Measurements from ENCODE around the gene ZIC4. TPM values are rescaled to one million over a fixed set of nuclear protein-coding genes. Genes with fewer than 3 reads are reported as not detected.

Gene ZIC4
- total and polyA plus RNA-seq, 5 experiments from 2014 or later = not detected

GRCh38 chr3:147398813-147399534, 7.4 kb downstream of the ZIC4 start:
- Mint-ChIP-seq H3K4me1 (peaks cover 0 to 13% (median 2%) of the 10 kb centered on the region in 4 donors), H3K27ac (no peak overlapping the region), H3K4me3 (no peak overlapping the region), H3K36me3 (peaks cover 4 to 23% (median 18%) of the 10 kb centered on the region in 3 donors), H3K27me3 (peaks cover 40 to 89% (median 78%) of the 10 kb centered on the region in 5 donors), H3K9me3 (peaks cover 0 to 44% (median 14%) of the 10 kb centered on the region in 9 donors)
- ATAC-seq (no peak), DNase-seq (no peak)
- POLR2A ChIA-PET = no interaction called here

DNA sequence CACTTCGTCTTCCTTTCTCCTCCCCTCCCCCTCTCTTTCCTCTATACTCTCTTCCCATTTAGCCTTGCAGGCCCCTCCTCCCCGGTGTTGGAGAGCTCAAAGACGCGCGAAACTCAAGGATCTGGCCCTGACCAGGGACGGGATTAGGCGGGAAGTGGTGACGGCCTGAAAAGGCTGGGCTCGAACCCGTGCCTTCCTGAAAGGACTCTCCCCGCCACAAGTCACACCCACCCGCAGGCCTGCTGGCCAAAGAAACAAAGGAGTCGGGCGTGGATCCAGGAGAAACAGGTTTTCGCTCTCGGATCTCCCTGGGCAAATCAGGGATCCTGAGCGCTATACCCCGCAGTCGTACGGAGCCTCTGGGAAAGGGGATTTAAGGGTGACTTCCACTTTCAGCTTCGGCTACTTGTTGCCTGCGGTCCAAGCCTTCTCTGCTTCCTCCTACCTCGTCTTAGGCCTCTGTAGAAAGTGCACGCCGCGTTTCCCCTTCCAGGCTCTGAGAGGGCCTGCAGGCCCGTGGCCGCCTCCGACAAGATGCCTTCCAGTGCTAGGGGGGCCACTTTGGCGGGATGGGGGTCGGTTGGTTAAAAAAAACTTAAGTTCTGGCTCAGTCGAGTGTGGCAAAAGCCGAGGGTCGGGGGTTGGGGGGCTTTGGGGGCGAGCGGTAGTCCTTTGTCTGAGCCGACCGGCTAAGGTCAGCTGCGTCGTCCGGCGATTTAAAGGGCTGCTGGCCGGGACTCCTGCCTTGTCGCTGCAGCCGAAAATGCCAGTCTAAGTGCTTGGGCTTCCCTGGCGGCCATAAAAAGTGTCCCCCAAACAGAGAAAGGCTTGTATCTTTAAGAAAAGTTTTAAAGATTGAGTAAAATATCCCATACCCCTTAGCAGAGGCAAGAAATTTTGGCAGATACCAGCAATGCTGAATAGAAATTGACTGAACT, 8.2 kb downstream of the ZIC4 start:
- POLR2A ChIA-PET = no interaction called here
- Mint-ChIP-seq H3K4me3 (peak overlapping the region in 4 of 10 donors; percentile 8 to 38 (median 20)), H3K27me3 (peaks cover 36 to 89% (median 75%) of the 10 kb centered on the region in 5 donors)

GRCh38 chr3:147397155-147397874, 9.0 kb downstream of the ZIC4 start:
- Mint-ChIP-seq H3K27me3 (peaks cover 34 to 87% (median 75%) of the 10 kb centered on the region in 5 donors), H3K36me3 (peaks cover 4 to 26% (median 21%) of the 10 kb centered on the region in 3 donors), H3K9me3 (peaks cover 0 to 46% (median 11%) of the 10 kb centered on the region in 9 donors), H3K4me1 (peaks cover 0 to 15% (median 3%) of the 10 kb centered on the region in 4 donors), H3K27ac (peak overlapping the region in 1 of 10 donors; percentile 29), H3K4me3 (peak overlapping the region in 4 of 10 donors; percentile 9 to 41 (median 34))
- DNase-seq = no peak
- ATAC-seq = no peak
- POLR2A ChIA-PET = no interaction called here

More for the DNA sequence above, 8.2 kb downstream of the ZIC4 start:
- H3K36me3 Mint-ChIP-seq = peaks cover 4 to 20% (median 16%) of the 10 kb centered on the region in 3 donors
- H3K4me1 Mint-ChIP-seq = peaks cover 0 to 15% (median 3%) of the 10 kb centered on the region in 4 donors
- H3K9me3 Mint-ChIP-seq = peaks cover 0 to 41% (median 14%) of the 10 kb centered on the region in 9 donors
- no peak overlapping the region for H3K27ac Mint-ChIP-seq
- ATAC-seq (no peak), DNase-seq (no peak)

- ATAC-seq = no peak
- Mint-ChIP-seq H3K4me1 (peaks cover 0 to 16% (median 3%) of the 10 kb centered on the region in 4 donors), H3K36me3 (peaks cover 4 to 29% (median 21%) of the 10 kb centered on the region in 3 donors), H3K27ac (no peak overlapping the region), H3K4me3 (peak overlapping the region in 1 of 10 donors; percentile 45), H3K9me3 (peaks cover 0 to 42% (median 11%) of the 10 kb centered on the region in 9 donors), H3K27me3 (peaks cover 31 to 87% (median 73%) of the 10 kb centered on the region in 5 donors)
- no peak for DNase-seq
- POLR2A ChIA-PET = no interaction called here
These were observed 9.7 kb downstream of the ZIC4 start for GRCh38 chr3:147396712-147397046.

GRCh38 chr3:147395899-147396711, 10.2 kb downstream of the ZIC4 start:
- peak overlapping the region in 1 of 10 donors; percentile 45 for H3K4me3 Mint-ChIP-seq

DNA sequence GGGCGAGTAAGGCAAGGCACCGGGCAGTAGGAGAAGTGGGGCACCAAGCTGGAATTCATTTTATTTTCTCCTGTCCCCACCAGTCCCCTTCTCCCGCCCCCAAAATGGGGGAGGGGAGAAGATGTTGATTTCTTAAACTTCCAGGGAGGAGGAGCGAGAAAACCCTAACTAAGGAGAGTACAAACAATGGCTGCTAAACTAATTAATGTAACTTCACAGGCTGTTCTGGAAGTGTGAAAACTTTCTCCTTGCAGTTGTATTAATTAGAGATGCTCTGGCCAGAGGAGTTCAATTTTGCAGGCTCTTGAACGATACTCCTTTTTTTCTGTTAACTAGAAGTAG, 11.5 kb downstream of the ZIC4 start:
- Mint-ChIP-seq H3K4me1 (peaks cover 0 to 17% (median 3%) of the 10 kb centered on the region in 4 donors), H3K36me3 (peaks cover 4 to 30% (median 25%) of the 10 kb centered on the region in 3 donors), H3K27ac (no peak overlapping the region), H3K27me3 (peaks cover 28 to 90% (median 69%) of the 10 kb centered on the region in 5 donors), H3K9me3 (peaks cover 0 to 37% (median 11%) of the 10 kb centered on the region in 9 donors), H3K4me3 (no peak overlapping the region)
- DNase-seq = no peak
- POLR2A ChIA-PET = no interaction called here
- no peak for ATAC-seq

More at GRCh38 chr3:147395899-147396711, 10.2 kb downstream of the ZIC4 start:
- H3K27me3 Mint-ChIP-seq = peaks cover 31 to 87% (median 71%) of the 10 kb centered on the region in 5 donors
- H3K36me3 Mint-ChIP-seq = peaks cover 4 to 30% (median 21%) of the 10 kb centered on the region in 3 donors
- no peak for ATAC-seq
- POLR2A ChIA-PET = no interaction called here
- DNase-seq = no peak
- no peak overlapping the region for H3K27ac Mint-ChIP-seq
- peaks cover 0 to 17% (median 3%) of the 10 kb centered on the region in 4 donors for H3K4me1 Mint-ChIP-seq
- H3K9me3 Mint-ChIP-seq = peaks cover 0 to 40% (median 11%) of the 10 kb centered on the region in 9 donors

DNA sequence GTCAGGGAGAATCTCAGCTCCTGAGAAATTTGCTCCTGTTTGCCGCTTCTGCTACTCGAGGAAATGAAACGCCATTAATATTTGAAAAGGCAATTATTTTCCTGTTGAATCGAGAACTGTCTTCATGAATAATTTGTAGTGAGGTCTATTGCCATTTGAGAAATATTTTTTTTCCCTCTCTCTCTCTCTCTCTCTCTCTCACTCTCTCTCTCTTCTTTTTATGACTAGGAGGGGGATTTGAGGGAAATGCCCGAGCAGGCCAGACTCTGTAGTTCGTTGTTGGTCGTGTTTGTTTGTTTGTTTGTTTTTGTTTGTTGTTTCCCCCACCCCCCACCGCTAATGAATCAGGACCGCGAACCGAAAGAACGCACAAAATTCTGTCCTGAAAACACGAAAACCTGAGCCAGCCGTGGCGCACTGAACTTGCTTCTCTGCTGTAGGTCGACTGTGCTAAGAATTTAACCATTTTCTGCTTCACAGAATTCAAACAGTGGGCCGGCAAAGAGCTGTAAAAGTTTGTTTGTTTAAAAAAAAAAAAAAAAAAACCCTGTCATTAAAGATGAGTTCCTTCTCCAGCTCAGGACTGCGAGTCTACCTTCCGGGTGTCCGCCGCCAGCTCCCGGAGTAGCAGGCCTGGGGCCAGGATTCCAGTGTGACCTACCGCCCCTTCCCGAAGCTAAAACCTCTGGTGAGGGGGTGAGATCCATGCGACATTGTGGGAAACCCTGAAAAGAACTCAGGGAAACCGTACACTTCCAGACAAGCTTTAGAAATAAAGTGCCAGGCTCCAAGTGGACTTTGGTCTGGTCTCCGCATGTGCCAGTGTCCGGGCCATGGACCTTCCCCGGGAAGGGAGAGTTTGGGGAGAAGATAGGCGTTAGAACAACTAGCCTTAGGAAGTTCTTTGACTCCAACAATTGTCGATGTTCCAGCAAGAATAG, 12.1 kb downstream of the ZIC4 start:
- DNase-seq = no peak
- POLR2A ChIA-PET = no interaction called here
- peaks cover 30 to 90% (median 68%) of the 10 kb centered on the region in 5 donors for H3K27me3 Mint-ChIP-seq
- peaks cover 0 to 19% (median 3%) of the 10 kb centered on the region in 4 donors for H3K4me1 Mint-ChIP-seq
- peak overlapping the region in 1 of 10 donors; percentile 9 for H3K27ac Mint-ChIP-seq
- peaks cover 6 to 28% (median 26%) of the 10 kb centered on the region in 3 donors for H3K36me3 Mint-ChIP-seq
- no peak for ATAC-seq
- peak overlapping the region in 4 of 10 donors; percentile 15 to 36 (median 26) for H3K4me3 Mint-ChIP-seq
- H3K9me3 Mint-ChIP-seq = peaks cover 0 to 42% (median 5%) of the 10 kb centered on the region in 9 donors

- H3K4me1 Mint-ChIP-seq = peaks cover 0 to 19% (median 3%) of the 10 kb centered on the region in 4 donors
- ATAC-seq (no peak), DNase-seq (no peak)
- peaks cover 32 to 93% (median 69%) of the 10 kb centered on the region in 5 donors for H3K27me3 Mint-ChIP-seq
- peak overlapping the region in 2 of 10 donors; percentile 19 to 29 for H3K4me3 Mint-ChIP-seq
- no peak overlapping the region for H3K27ac Mint-ChIP-seq
- POLR2A ChIA-PET = no interaction called here
- H3K9me3 Mint-ChIP-seq = peaks cover 0 to 46% (median 9%) of the 10 kb centered on the region in 9 donors
- peaks cover 6 to 33% (median 30%) of the 10 kb centered on the region in 3 donors for H3K36me3 Mint-ChIP-seq
These were observed 12.9 kb downstream of the ZIC4 start for GRCh38 chr3:147393261-147393942.

- no peak for DNase-seq
- peaks cover 36 to 91% (median 68%) of the 10 kb centered on the region in 5 donors for H3K27me3 Mint-ChIP-seq
- peaks cover 0 to 18% (median under 1%) of the 10 kb centered on the region in 4 donors for H3K4me1 Mint-ChIP-seq
- POLR2A ChIA-PET = no interaction called here
- peak overlapping the region in 1 of 10 donors; percentile 11 for H3K4me3 Mint-ChIP-seq
- peaks cover 0 to 48% (median 13%) of the 10 kb centered on the region in 9 donors for H3K9me3 Mint-ChIP-seq
- ATAC-seq = no peak
- H3K36me3 Mint-ChIP-seq = peaks cover 6 to 37% (median 26%) of the 10 kb centered on the region in 3 donors
- peak overlapping the region in 2 of 10 donors; percentile 25 to 40 for H3K27ac Mint-ChIP-seq
These were observed 13.8 kb downstream of the ZIC4 start for GRCh38 chr3:147392625-147392946.

Measured in naive thymus-derived CD8-positive, alpha-beta T cell (primary cell).